Bladder microvascular endothelial cell (primary cell): ENCODE results near the gene DCAF5. TPM values are rescaled to one million over a fixed set of nuclear protein-coding genes. Genes with fewer than 3 reads are reported as not detected.

Experiments used
- total RNA-seq: library from RNA; depleted of rRNA; stranded (reverse); fragments of >200 nt; gene quantifications from 2 replicates; pipeline ENCODE4 v1.2.3, GENCODE V29; 2014

Gene DCAF5
- 9.9 and 20.2 TPM in 2 replicates for total RNA-seq

GRCh38 chr14:69152902-69153151 is at the start of gene DCAF5:
TSS of gene DCAF5 (minus strand) at chr14:69153119. CDS start at chr14:69152978, 141 bp downstream.

GRCh38 chr14:69191340-69192111 is 38.6 kb upstream of the DCAF5 start, which contains the start of gene EXD2:
TSS of gene EXD2 (plus strand) at chr14:69191498. CDS start at chr14:69209471, 17,973 bp downstream.

Other genes starting within 250 kb of the DCAF5 start
- 165 and 533 TPM in 2 replicates for gene ACTN1, start 173.8 kb downstream of the DCAF5 start, total RNA-seq
- gene EXD2, start 38.4 kb upstream of the DCAF5 start, total RNA-seq, result 17.5 and 24.7 TPM in 2 replicates
- gene GALNT16, start 107.0 kb upstream of the DCAF5 start, total RNA-seq, result 0.13 TPM in 1 of 2 replicates, not detected in the other
- 154 and 261 TPM in 2 replicates for gene ERH, start 245.2 kb upstream of the DCAF5 start, total RNA-seq
- 58.8 and 114 TPM in 2 replicates for gene SLC39A9, start 245.6 kb upstream of the DCAF5 start, total RNA-seq